Astrocyte (in vitro differentiated cells and primary cell): ENCODE results near the gene EVL. TPM values are rescaled to one million over a fixed set of nuclear protein-coding genes. Genes with fewer than 3 reads are reported as not detected.
"Not testable (repeated sequence)": the region's sequence is repeated elsewhere in the genome, so short reads cannot be mapped to it uniquely, and the experiment has no call there.

Experiments
- DNase-seq: peaks from one replicate; pipeline ENCODE4 v3.0.0-alpha.2; 2010; ENCODE audit warnings: low read depth
- FAIRE-seq: peaks from 2 replicates; lab custom pipeline; 2011; peaks lifted over from hg19 to GRCh38; lab: Jason Lieb, UNC
- H2AFZ ChIP-seq: 2 replicates; pipeline ENCODE4 v1.6.0; 2012; ENCODE audit warnings: low read depth, low read length, inconsistent platforms
- H3K27ac ChIP-seq: 2 replicates; pipeline ENCODE4 v1.5.1; 2011; ENCODE audit warnings: low read depth, low read length, inconsistent platforms
- H3K27me3 ChIP-seq: 2 replicates; pipeline ENCODE4 v1.6.0; 2011; ENCODE audit warnings: low read length, inconsistent platforms; ENCODE audit not compliant: insufficient read depth
- H3K36me3 ChIP-seq: 2 replicates; pipeline ENCODE4 v1.5.1; 2011; ENCODE audit warnings: low read length, inconsistent platforms; ENCODE audit not compliant: insufficient read depth
- H3K4me1 ChIP-seq: 2 replicates; pipeline ENCODE4 v1.5.1; 2011; ENCODE audit warnings: low read length, inconsistent platforms; ENCODE audit not compliant: insufficient read depth
- H3K4me2 ChIP-seq: 2 replicates; pipeline ENCODE4 v1.6.0; 2012; ENCODE audit warnings: low read length, inconsistent platforms
- H3K4me3 ChIP-seq: 2 replicates; pipeline ENCODE4 v1.5.1; 2011; ENCODE audit warnings: low read depth, mild to moderate bottlenecking, low read length, inconsistent platforms; ENCODE audit not compliant: insufficient read depth
- H3K79me2 ChIP-seq: 2 replicates; pipeline ENCODE4 v1.6.0; 2012; ENCODE audit warnings: mild to moderate bottlenecking, low read length, inconsistent platforms; ENCODE audit not compliant: insufficient read depth
- H3K9ac ChIP-seq: 2 replicates; pipeline ENCODE4 v1.6.0; 2012; ENCODE audit warnings: mild to moderate bottlenecking, low read length, inconsistent platforms
- H3K9me3 ChIP-seq: 2 replicates; pipeline ENCODE4 v1.5.1; 2012; ENCODE audit warnings: low read depth, mild to moderate bottlenecking, low read length, inconsistent platforms; ENCODE audit not compliant: insufficient read depth
- H4K20me1 ChIP-seq: 2 replicates; pipeline ENCODE4 v1.6.0; 2012; ENCODE audit warnings: low read length, inconsistent platforms; ENCODE audit not compliant: insufficient read depth
- H3K27ac Mint-ChIP-seq: one replicate; pipeline ENCODE4 v1.8.0; 2021; ENCODE audit warnings: mild to moderate bottlenecking, mixed read lengths; ENCODE audit not compliant: unreplicated experiment
- H3K27me3 Mint-ChIP-seq: one replicate; pipeline ENCODE4 v1.8.0; 2021; ENCODE audit warnings: low read depth, mixed read lengths; ENCODE audit not compliant: unreplicated experiment
- H3K36me3 Mint-ChIP-seq: one replicate; pipeline ENCODE4 v1.8.0; 2021; ENCODE audit warnings: low read depth, mixed read lengths; ENCODE audit not compliant: unreplicated experiment
- H3K4me1 Mint-ChIP-seq: one replicate; pipeline ENCODE4 v1.8.0; 2021; ENCODE audit warnings: low read depth, mixed read lengths; ENCODE audit not compliant: unreplicated experiment
- H3K4me3 Mint-ChIP-seq: one replicate; pipeline ENCODE4 v1.8.0; 2021; ENCODE audit warnings: mild to moderate bottlenecking, moderate library complexity, mixed read lengths; ENCODE audit not compliant: unreplicated experiment
- H3K9me3 Mint-ChIP-seq: one replicate; pipeline ENCODE4 v1.8.0; 2021; ENCODE audit warnings: mild to moderate bottlenecking, mixed read lengths; ENCODE audit not compliant: unreplicated experiment
- CTCF ChIP-seq: IDR thresholded peaks from 2 replicates; pipeline ENCODE4 v1.5.1; 2011; ENCODE audit warnings: low read depth, mild to moderate bottlenecking, inconsistent platforms, low read length, moderate library complexity; ENCODE audit not compliant: insufficient read depth
- EZH2 ChIP-seq: IDR thresholded peaks from 2 replicates; pipeline ENCODE4 v1.6.1; 2012; ENCODE audit warnings: mild to moderate bottlenecking, low read length, inconsistent platforms; ENCODE audit not compliant: insufficient read depth
- total RNA-seq: library from RNA; stranded (reverse); gene quantifications from 2 replicates; pipeline ENCODE4 v1.2.1, GENCODE V29; 2021

Gene EVL
- total RNA-seq, 1 donor from 2014 or later: 48.9 TPM

DNA sequence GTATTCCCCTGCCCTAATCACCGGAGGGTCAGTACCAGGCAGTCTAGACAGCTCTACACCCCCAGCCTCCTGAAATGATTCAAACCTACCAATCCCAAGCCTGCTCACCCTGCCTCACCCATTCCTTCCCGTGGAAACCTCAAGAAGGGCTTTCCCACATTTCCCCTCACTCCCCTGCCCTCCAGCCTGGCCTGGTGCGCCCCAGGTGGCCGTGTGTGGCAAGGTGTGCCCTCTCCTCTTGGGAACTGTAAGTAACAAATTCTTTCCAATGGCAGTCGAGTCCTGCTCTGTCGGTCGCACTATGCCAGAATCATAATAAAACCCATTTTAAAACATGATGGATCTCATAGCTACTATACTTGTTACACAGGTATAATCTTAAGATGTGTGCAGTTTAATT, 108.1 kb downstream of the EVL start:
- Histone ChIP-seq H3K27me3 (peaks cover 6% of the 10 kb centered on the region), H2AFZ (no peak overlapping the region), H3K4me1 (no peaks in the 10 kb centered on the region), H3K9ac (no peak overlapping the region), H3K36me3 (no peaks in the 10 kb centered on the region), H3K9me3 (no peaks in the 10 kb centered on the region), H3K4me2 (no peak overlapping the region), H4K20me1 (no peaks in the 10 kb centered on the region), H3K4me3 (no peak overlapping the region), H3K27ac (no peak overlapping the region), H3K79me2 (no peaks in the 10 kb centered on the region)
- Mint-ChIP-seq H3K27ac (peak overlapping the region; percentile 41), H3K4me1 (no peaks in the 10 kb centered on the region), H3K9me3 (peaks cover 3% of the 10 kb centered on the region), H3K4me3 (no peak overlapping the region), H3K27me3 (peaks cover 37% of the 10 kb centered on the region), H3K36me3 (no peaks in the 10 kb centered on the region)
- TF ChIP-seq EZH2 (no peak), CTCF (no peak)
- no peak for FAIRE-seq
- no peak for DNase-seq

DNA sequence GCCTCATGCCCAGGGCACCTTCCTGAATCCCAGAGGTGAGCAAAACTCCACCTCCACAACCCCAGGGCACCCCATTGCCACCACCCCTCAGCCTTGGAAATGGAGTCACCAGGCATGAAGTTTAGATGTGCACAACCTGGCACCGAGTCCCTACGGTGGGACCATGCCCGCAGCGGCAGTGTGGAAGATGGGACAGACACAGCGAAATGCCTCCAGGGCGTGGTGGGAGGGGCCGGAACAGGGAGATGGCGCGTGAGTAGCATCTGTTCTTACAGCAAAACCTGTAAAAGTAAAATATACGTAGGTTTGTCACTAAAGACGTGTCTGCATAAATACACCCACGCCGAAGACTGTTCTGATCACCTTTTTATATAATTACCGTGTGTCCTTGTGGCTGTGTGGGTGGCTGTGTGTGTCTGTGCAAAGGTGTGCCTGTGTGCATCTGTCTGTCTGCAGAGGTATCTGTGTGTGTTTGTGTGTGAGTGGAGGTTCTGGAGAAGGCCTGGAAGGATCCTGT, 111.6 kb downstream of the EVL start:
- H3K79me2 ChIP-seq: no peaks in the 10 kb centered on the region
- Mint-ChIP-seq H3K36me3 (no peaks in the 10 kb centered on the region), H3K9me3 (peaks cover 3% of the 10 kb centered on the region), H3K27ac (no peak overlapping the region), H3K4me1 (no peaks in the 10 kb centered on the region), H3K4me3 (no peak overlapping the region), H3K27me3 (peaks cover 30% of the 10 kb centered on the region)
- no peak overlapping the region for H3K9ac ChIP-seq
- H3K27me3 ChIP-seq: peaks cover 6% of the 10 kb centered on the region
- no peaks in the 10 kb centered on the region for H3K4me1 ChIP-seq
- H3K4me2 ChIP-seq: no peak overlapping the region
- DNase-seq (no peak), FAIRE-seq (no peak)
- no peaks in the 10 kb centered on the region for H4K20me1 ChIP-seq
- H3K36me3 ChIP-seq: no peaks in the 10 kb centered on the region
- no peaks in the 10 kb centered on the region for H3K9me3 ChIP-seq
- H2AFZ ChIP-seq: no peak overlapping the region
- TF ChIP-seq CTCF: no peak
- TF ChIP-seq EZH2: no peak
- H3K27ac ChIP-seq: no peak overlapping the region
- no peak overlapping the region for H3K4me3 ChIP-seq

GRCh38 chr14:100178691-100179090, 113.5 kb downstream of the EVL start:
- no peaks in the 10 kb centered on the region for H4K20me1 ChIP-seq
- H3K4me3 ChIP-seq: no peak overlapping the region
- no peak overlapping the region for H3K4me2 ChIP-seq
- H3K36me3 ChIP-seq: no peaks in the 10 kb centered on the region
- DNase-seq: no peak
- no peak for TF ChIP-seq EZH2
- no peak for TF ChIP-seq CTCF
- peaks cover 4% of the 10 kb centered on the region for H3K4me1 ChIP-seq
- no peak overlapping the region for H3K27ac ChIP-seq
- H3K4me3 Mint-ChIP-seq: no peak overlapping the region
- H3K27me3 Mint-ChIP-seq: peaks cover 23% of the 10 kb centered on the region
- H3K9me3 ChIP-seq: no peaks in the 10 kb centered on the region
- no peak for FAIRE-seq
- peaks cover 3% of the 10 kb centered on the region for H3K4me1 Mint-ChIP-seq
- H3K9ac ChIP-seq: no peak overlapping the region
- no peak overlapping the region for H2AFZ ChIP-seq
- H3K9me3 Mint-ChIP-seq: peaks cover 3% of the 10 kb centered on the region
- no peak overlapping the region for H3K27ac Mint-ChIP-seq
- H3K36me3 Mint-ChIP-seq: no peaks in the 10 kb centered on the region
- no peaks in the 10 kb centered on the region for H3K79me2 ChIP-seq
- no peaks in the 10 kb centered on the region for H3K27me3 ChIP-seq

GRCh38 chr14:100180671-100181070, 115.4 kb downstream of the EVL start:
- H3K36me3 Mint-ChIP-seq, H3K9ac ChIP-seq, H3K27ac ChIP-seq, H3K4me1 Mint-ChIP-seq, DNase-seq, H3K4me3 ChIP-seq, FAIRE-seq, H2AFZ ChIP-seq, H3K4me2 ChIP-seq, H3K9me3 ChIP-seq, H3K27me3 ChIP-seq, H3K9me3 Mint-ChIP-seq, H3K79me2 ChIP-seq, H3K4me3 Mint-ChIP-seq, H3K36me3 ChIP-seq, H3K27ac Mint-ChIP-seq, H3K4me1 ChIP-seq, H4K20me1 ChIP-seq: not testable (repeated sequence)
- peaks cover 13% of the 10 kb centered on the region for H3K27me3 Mint-ChIP-seq
